CD4-positive, alpha-beta T cell treated with Interleukin-17A for 4 hours (primary cell): ENCODE measurements around the gene UBE2L5.
A peak's percentile ranks its signal among the peaks of the same experiment; 100 is the strongest.

ENCODE experiments used
- DNase-seq: peaks from one replicate; pipeline ENCODE4 v3.0.0-alpha.2; 2020; ENCODE audit warnings: mixed read lengths

Gene UBE2L5

DNA sequence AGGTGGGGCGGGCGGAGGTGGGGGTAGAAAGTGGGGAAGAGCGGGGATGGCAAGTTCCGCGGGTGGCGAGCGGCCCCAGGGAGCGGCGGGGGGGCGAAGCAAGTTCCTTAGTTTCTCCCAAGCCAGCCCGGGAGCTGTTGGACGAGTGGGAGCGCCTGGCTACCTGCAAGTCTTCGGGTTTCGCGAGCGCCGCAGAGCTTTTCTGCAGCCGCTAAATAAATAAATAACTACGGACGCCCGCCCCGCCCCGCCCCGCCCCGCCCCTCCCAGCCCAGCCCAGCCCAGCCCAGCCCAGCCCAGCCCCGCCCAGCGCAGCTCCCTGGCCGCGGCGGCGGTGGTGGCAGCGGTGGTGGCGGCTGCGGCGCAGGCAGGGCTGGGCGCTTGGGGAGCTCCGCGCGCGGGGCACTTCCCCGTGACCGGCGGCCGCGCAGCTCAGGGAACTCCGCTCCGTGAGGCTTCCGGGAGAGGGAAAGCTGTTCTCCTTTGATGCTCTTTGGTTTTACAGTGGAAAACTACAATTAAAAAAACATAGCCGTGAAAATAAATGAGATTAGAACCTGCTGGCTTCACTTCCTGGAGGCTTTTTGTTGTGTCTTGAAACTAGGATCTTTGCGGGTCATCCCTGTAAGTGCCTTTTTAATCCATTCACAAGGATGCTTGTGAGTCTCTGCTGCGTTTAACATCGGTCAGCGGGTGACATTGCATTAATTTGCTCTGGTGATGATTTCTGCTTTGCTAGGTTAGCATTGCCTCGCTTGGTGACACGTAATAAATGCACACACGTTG lies at the start of gene UBE2L5:
TSS of gene UBE2L5 (plus strand) at position 440 of the 786 bp plus-strand sequence. CDS start 5,498 bp downstream, outside the sequence.
- peak; percentile 82 for DNase-seq

DNA sequence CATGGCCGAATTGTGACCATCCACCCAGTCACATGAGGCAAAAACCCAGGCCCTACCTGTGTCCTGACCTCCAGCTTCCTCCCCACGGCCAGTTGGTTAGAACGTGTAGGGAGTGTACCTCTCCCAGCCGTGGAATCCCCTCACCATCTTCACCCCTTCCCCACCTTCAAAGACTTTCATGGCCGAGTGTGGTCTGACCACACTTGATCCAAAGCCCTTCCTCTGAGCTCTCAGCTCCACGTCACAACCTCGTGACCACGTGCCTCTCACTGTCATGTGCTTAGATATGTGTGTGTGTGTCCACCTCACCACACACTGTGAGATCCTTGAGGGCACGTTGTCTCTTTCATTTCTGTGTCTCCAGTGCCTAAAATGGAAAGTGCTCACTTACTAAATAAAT lies 48.6 kb upstream of the UBE2L5 start:
- peak; percentile 51 for DNase-seq

DNA sequence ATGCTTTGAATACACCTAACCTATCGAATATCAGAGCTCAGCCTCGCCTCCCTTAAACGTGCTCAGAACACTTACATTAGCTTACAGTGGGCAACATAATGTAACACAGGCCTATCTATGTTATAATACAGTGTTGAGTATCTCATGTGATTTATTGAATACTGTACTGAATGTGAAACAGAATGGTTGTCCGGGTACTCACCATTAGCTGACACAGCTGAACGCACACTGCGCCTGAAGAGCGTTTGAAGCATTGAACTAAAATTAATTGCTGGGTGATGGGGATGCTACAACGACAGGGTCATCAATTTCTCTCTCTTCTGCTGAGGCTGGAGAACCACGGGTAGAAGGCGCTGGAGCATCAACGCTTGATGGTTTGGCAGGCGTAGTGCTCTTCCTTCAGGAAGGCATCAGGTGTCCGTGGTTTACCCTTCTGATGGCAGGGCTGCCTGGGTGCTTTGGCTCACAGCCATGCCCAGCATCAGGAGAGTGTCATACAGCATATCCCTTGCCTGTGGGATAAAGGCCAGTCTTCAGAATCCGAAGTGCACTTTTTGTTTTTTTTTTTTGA lies 46.9 kb upstream of the UBE2L5 start:
- no peak for DNase-seq

DNA sequence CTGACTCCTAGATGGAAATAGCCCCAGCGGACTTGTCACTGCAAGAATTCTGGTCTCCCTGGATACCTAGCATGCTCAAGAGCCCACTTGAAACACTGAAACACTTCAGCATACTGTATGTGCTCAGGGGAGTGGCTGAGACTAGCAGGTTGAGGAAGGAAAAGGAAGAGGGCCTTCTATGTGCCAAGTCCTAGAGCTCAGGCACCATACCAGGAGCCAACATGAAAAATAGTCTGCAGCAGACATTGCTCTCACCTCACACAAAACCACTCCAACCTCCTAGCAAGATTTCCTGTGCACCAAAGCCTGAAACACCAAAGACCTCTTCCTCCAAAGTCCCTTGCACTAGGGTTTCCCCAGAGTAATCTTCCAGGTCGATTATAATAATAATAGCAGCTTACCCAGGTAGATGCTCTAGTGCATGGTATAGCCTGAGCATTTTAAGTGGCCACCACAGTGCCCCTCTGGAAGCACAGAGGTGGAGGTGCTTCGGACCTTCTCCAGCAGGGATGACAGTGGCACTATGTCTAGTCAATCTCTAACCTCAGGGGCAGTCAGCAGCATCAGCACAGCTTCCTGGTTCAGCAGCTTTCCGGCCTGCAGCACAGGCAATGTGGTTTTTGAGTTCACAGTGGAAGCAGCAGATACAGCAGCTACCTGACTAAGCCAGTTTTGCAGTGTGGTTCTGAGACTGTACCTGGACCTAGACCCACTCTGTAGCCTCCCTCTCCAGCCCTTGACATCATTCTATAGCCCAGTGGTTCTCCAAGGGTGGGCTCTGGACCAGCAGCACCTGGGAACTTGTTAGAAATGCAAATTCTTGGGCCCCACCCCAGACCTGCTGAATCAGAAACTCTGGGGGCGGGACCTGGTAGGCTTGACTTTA lies 45.6 kb upstream of the UBE2L5 start:
- DNase-seq, result peak; percentile 80

DNA sequence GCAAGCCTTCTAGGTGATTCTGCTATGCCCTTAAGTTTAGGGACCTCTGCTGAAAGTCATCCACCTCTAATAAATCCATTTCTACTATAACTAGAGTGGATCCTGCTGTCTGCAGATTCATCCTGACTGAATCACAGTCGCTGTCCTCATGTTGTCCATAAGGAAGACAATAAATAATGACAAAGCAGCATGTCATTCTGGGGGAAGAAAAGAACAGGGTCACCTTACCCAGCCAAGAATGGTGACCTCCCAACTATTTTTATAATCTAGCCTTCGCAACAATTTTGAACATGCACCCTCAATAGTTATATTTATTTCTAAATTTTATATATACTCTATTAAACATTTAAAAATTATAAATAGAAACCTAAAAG lies 45.0 kb upstream of the UBE2L5 start:
- no peak for DNase-seq

DNA sequence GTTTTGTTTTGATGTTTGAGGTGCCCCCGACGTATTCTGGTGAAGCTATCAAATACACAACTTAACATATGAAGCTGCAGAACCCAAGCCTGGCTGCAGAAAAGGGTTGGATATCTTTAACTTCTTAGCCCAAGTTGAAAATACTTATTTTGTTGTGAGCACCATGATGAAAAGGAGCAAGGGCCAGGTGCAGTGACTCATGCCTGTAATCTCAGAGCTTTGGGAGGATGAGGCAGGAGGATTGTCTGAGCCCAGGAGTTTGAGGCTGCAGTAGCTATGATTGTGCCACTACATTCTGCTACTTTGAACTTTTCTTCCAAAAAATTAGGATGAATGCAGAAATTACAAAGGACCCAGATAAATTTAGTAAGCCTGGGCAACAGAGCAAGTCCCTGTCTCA lies 44.1 kb upstream of the UBE2L5 start:
- peak; percentile 63 for DNase-seq

DNA sequence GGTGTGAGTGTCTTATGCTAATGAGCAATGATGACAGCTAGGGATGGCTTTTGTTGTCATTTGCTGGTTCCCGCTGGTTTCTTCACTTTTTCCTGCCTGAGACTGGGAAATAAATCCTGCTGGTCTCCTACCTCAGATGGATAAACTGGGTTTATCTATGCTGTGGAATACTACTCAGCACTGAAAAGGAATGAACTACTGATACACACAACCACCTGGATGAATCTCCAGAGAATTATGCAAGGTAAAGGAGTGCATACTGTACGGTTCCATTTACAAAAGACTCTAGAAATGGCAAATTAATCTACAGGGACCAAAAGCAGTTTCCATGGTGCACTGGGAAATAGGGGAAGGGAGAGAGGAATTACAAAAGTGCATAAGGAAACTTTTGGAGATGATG lies 41.2 kb upstream of the UBE2L5 start:
- no peak for DNase-seq

DNA sequence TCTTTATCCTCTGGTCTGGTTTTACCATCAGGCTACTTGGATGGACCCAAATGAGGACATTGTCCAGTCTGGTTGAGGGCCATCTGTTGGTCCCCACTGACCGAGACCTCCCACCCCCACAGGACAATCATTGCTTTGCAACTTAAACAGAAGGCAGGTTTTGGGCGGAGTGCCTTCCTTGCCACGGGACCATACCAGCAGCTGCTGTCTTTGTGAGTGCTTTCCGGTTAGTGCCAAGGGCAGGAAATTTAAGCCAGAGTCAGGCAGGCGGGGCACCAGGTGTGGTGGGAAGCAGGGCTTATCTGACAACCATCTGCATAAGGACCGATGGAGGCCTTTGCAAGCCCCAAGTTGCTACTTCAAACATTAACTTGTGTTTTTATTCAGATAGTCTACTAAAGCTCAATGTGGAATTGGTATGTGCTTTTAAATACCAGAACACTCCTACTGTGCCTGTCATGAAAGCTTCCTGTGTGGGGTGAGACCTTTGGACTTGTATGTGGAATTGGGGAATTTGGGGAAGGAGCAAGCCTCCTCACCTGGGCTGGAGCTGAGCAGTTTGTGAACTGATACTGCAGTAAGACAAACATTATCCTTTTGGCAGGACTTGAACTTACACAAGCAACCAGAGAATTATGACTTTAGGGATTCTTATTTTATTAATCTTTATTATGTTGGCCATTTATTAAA lies 39.3 kb upstream of the UBE2L5 start:
- DNase-seq, result peak; percentile 51

DNA sequence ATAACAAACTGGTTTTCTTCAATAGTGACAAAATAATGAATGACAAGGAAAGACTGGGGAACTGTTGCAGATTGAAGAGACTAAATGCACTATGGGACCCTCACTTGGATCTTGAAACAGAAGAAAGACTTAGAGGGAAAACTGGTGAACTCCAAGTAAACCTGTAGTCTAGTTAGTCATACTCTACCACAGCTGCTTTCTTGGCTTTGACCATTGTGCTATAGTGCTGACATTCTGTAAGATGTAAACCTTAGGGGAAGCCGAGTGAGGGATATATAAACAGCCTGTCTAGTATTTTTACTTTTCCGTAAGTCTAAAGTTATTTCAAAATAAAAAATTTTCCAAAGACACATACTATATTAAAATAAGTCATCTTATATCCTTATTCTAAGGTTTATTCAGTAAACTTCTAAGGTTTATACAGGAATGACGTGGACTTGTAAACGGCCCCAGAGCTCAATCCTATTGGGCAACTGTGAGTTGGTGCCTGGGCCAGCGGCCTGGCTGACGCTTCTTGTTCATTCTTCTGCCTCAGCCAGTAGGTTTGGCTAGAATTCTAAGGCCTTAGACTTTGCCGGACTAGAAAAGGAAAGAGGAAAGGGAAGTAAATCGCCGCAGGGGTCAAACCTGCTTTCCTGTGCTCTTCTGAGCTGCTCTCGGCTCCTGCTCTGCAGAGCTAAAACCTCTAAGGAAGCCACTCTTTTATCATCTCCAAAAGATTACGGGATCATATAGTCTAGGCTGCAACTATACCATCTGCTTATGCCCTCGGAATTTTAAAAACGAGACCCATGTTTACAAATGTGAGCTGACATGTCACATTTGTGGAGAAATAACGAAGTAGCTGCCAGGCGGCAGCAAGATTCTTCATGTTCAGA lies 33.6 kb upstream of the UBE2L5 start:
- DNase-seq, result no peak

DNA sequence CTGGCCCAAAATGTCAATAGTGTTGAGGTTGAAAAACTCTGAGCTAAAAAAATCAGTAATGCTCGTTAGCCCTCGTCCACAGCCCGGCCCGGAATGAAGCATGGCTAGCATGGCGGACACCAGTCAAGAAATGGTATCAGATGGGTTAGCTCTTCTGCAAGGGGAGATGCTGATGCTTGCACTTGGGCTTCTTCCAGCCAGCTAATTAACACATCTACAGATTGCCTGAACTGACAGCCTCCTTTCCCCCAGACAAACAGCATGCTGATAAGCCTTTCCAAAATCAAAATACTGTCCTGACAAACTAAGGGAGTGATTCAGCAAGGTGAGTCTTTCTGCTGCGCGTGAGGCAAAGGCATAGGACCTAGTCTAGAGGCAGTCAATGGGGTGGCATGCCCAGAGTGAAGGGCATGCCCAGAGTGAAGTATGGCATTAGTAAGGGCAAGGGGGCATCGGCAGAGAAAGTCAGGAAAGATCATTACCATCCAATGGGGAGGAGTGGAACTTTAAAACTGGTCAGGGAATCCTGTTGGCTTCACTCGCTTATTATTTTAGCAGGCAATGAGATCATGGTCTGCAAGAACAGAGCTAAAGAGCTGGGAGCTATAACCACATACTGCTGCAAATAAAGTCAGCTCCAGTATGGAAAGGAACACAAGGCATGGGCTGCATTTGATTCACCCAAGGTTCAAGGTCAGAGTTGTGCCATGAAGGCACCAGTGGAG lies 30.2 kb upstream of the UBE2L5 start:
- no peak for DNase-seq

DNA sequence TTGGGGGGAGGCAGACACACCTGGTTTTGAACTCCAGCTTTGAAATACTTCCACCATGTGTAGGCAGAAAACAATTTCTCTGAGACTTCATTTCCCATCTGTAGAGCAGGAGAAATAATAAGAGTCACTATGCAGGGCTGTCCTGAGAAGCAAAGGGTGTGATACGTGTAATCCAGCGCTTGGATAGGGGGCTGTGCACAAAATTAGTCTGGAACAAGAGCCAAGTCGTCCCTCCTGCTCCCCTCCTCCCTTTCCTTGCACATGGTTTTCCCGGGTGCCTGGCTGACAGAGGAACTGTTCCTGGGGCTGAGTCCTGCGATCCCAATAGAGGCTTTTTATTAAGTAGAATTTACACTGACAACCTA lies 29.6 kb upstream of the UBE2L5 start:
- DNase-seq, result no peak

DNA sequence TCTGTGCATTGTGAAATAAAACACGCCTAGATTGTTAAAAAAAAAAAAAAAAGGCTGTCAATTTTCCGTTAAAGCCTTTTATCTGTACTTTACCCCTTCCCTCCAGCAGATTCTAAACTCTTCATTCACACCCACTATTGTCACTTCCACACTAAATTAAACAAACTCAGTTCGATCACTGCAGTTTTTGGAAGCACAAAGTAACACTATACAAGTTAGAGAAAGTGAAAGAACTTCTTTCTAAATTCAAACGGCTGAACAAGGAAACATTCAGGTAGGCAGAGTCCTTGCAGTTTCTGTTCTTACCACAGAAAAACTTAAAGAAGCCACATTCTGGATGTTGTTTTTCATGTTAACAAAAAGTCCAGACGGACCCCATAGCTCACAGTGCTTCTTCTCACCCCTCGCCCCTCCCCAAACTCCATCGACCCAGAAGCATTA lies 27.5 kb upstream of the UBE2L5 start:
- peak; percentile 49 for DNase-seq

DNA sequence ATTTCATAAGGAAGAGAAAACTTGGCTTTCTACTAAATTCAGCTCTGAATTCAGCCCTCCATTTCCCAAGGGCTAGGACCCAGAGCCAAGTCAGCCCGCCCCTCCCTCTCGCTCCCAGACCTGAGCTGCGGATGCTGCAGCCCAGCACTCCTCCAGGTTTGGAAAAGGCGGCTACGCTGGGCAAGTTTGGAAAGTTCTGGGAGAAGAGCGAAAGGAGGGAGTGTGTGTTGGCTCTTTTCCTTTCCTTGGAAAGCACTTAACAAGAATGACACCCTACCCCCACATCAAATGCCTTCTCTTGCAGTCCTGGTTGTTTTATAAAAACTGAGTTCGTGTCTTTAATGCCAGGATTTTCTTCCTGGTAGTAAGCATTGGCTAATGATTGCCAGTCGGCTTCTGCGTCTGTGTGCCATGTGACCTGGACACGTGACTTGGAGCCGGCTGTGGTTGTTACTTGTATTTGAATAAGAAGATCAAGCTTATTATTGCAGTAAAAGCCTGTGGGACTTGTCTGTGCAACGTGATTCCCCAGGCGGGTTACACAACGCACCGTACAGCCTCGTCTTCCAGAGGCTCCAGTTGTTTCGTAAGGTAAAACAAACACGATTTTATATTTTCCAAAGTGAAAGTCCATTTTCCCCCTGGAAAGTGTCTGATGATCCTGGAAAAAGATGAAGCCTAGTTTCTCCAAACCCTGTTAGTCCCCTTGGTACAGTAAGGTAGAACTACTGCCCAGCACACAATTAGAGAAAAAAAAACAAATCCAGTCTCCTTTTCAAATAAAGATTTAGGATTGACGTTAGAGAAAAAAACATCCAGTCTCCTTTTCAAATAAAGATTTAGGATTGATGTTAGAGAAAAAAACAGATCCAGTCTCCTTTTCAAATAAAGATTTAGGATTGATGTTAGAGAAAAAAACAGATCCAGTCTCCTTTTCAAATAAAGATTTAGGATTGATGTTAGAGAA lies 26.8 kb upstream of the UBE2L5 start:
- DNase-seq, result peak; percentile 83

DNA sequence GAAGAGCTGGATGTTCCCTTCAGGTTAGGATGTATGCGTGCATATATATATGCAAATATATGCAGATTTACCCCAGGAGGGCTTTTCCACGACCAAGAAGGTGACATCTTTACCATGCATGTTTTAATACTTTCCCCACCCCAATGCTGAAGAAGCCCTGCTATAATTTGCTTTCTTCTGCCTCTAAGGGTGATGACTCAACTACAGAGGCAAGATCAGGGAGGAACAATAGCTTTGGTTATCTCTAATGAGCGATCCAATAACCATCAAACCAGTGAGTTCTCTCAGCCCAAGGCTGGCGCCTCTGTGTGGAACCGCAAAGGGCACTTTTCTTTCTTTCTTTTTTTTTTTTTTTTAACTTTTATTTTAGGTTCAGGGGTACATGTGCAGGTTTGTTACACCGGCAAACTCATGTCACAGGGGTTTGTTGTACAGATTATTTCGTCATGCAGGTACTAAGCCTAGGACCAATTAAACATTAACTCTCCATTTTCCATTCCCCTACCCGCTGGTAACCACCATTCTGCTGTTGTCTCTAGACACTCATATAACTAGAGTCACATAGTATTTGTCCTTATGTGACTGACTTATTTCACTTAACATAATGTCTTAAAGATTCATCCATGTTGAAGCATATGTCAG lies 25.7 kb upstream of the UBE2L5 start:
- peak; percentile 51 for DNase-seq

DNA sequence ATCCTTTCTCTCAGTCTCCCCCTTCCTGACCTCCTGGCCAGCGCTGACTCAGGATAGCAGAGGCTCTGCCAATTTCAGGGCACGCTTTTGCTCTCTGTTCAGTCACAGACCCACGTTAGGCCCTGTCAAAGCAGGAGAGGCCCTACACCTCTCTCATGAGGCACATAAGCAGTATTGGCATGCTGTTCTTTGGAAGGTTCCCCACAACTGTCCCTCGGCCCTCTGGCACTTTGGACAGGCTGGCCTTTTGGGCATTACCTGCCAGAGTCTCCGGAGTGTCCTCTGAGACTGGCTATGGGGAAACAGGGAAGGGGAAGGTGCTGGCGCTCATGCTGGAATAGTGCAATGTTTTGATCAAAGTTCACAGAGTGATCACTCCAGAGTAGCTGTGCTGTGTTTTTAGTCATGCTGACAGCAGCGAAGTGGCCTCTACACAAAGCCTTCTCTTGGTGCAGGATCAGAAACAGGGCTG lies 23.7 kb upstream of the UBE2L5 start:
- DNase-seq, result no peak

DNA sequence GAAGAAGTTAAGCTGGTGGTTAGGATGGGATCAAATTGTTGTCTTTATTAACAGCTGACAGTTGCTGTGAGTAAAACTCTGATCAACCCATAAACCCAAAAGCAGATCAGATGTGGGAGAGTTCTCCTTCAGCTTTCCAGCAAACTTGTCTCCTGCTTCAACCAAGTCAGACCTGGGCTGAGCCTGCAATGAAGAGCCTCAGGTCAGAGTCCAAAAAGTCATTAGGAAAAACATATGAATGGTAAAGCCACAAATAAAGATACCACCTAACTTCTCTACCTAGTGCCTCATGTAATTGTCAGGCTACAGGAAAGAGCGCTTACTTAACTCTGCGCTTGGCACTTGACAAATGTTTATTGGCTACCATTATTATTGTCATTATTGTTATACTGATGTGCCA lies 21.9 kb upstream of the UBE2L5 start:
- DNase-seq, result no peak

DNA sequence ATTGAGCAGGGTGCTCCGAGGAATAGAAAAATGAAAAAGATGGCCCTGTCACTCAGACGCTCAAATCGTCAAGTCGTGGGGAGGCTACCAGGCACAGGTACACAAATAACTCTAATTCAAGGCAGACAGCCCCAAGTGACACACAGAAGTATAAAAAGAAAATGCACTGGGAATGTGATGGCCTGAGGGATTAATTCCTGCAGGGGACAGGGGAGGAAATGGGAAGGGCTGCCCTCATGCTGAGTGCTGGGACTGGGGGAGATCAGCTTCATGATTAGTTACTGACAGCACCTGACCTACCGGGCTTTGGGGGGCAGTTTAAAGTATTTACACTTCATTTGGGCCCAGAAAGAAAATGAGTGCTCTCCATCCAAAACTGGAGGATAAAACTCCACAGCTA lies 20.9 kb upstream of the UBE2L5 start:
- no peak for DNase-seq

DNA sequence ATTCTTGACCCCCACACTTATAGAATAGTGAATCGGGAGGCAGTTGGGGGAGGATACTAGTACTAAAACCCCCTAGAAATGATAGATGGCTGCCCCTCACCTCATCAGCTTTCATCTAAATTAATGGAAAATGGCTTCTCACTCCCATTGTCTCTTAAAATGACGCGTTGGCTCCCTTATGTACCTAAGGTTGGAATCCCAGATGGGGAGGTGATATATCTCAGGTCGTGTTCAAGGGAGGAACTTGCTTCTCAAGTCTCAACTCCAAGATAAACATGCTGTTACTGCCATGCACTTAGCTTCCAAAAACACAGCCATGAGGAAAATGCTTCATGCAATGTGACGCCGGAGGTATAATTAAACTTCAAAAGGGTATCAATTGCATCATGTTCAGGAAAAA lies 18.8 kb upstream of the UBE2L5 start:
- no peak for DNase-seq

DNA sequence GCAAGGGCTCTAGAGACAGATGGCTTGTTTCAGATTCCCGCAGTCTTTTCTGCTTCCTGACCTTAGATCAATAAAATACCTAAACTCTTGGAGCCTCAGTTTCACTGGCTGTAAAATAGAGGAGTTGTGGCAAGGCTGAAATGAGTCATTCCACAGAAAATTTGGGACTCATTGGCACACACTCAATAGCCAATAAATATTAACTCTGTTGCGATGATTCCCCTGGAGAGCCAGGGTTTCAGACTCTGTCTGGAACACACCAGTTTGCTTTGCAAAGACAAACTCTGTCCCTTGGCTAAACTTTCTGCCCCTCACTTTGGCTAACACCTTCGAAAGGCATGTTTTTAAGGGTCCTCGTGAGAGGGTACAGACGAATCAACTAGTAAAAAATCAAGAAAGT lies 18.1 kb upstream of the UBE2L5 start:
- DNase-seq, result no peak
